PC-3 (cell line): ENCODE measurements around the gene DISP3.

Source experiments
- CTCF ChIP-seq: fragments of 300-600 bp; sonication (generic); conservative IDR thresholded peaks from 2 replicates; pipeline ENCODE4 v1.5.1; 2017; ENCODE audit warnings: antibody characterized with exemption, low read depth, mild to moderate bottlenecking, low read length
- EZH2 ChIP-seq: fragments of 300-600 bp; sonication (generic); IDR thresholded peaks from one replicate; pipeline ENCODE4 v1.6.1; 2017; ENCODE audit warnings: antibody characterized with exemption, mild to moderate bottlenecking, low read length; ENCODE audit not compliant: unreplicated experiment

- TF ChIP-seq CTCF (no peak), EZH2 (no peak)
Measured at GRCh38 chr1:11487196-11487751, 8.3 kb downstream of the DISP3 start.
